Measurements from ENCODE around the gene MAP3K14.
"Not testable (repeated sequence)": the region's sequence is repeated elsewhere in the genome, so short reads cannot be mapped to it uniquely, and the experiment has no call there.

The MAP3K14 gene

GRCh38 chr17:45316434-45317110 lies at the start of gene MAP3K14:
TSS of gene MAP3K14 (minus strand) at chr17:45317020. CDS start at chr17:45290745, 26,275 bp downstream.
- peak; percentile 28 to 31 for DNase-seq (ENCODE audit: low read depth in 2 of 2)

GRCh38 chr17:45366049-45366448 lies 49.2 kb upstream of the MAP3K14 start:
- DNase-seq (ENCODE audit: low read depth in 2 of 2): no peak

- DNase-seq (ENCODE audit: low read depth in 2 of 2): no peak
Measured at GRCh38 chr17:45364531-45365390, 47.9 kb upstream of the MAP3K14 start.

- DNase-seq (ENCODE audit: low read depth in 2 of 2): no peak
Measured at GRCh38 chr17:45363498-45363897, 46.7 kb upstream of the MAP3K14 start.

GRCh38 chr17:45361976-45362375 lies 45.2 kb upstream of the MAP3K14 start:
- DNase-seq (ENCODE audit: low read depth in 2 of 2): no peak

GRCh38 chr17:45361451-45361850 lies 44.6 kb upstream of the MAP3K14 start:
- DNase-seq (ENCODE audit: low read depth in 2 of 2): no peak

GRCh38 chr17:45357364-45357997 lies 40.7 kb upstream of the MAP3K14 start:
- no peak for DNase-seq (ENCODE audit: low read depth in 2 of 2)

GRCh38 chr17:45355087-45355486 lies 38.3 kb upstream of the MAP3K14 start:
- DNase-seq (ENCODE audit: low read depth in 2 of 2): no peak

- peak in 1 of 2 donors; percentile 9 for DNase-seq (ENCODE audit: low read depth in 2 of 2)
Measured at GRCh38 chr17:45353043-45353442, 36.2 kb upstream of the MAP3K14 start.

- no peak for DNase-seq (ENCODE audit: low read depth in 2 of 2)
Measured at GRCh38 chr17:45351831-45352230, 35.0 kb upstream of the MAP3K14 start.

- no peak for DNase-seq (ENCODE audit: low read depth in 2 of 2)
Measured at GRCh38 chr17:45347444-45347843, 30.6 kb upstream of the MAP3K14 start.

- DNase-seq (ENCODE audit: low read depth in 2 of 2): no peak
Measured at GRCh38 chr17:45346216-45347015, 29.6 kb upstream of the MAP3K14 start.

GRCh38 chr17:45345554-45346215 lies 28.9 kb upstream of the MAP3K14 start:
- DNase-seq (ENCODE audit: low read depth in 2 of 2): no peak

GRCh38 chr17:45345246-45345553 lies 28.4 kb upstream of the MAP3K14 start:
- no peak for DNase-seq (ENCODE audit: low read depth in 2 of 2)

- not testable (repeated sequence) for DNase-seq (ENCODE audit: low read depth in 2 of 2)
Measured at GRCh38 chr17:45343967-45344664, 27.3 kb upstream of the MAP3K14 start.

GRCh38 chr17:45342871-45343526 lies 26.2 kb upstream of the MAP3K14 start:
- no peak for DNase-seq (ENCODE audit: low read depth in 2 of 2)

- DNase-seq (ENCODE audit: low read depth in 2 of 2): no peak
Measured at GRCh38 chr17:45342306-45342705, 25.5 kb upstream of the MAP3K14 start.

GRCh38 chr17:45341533-45342158 lies 24.8 kb upstream of the MAP3K14 start:
- no peak for DNase-seq (ENCODE audit: low read depth in 2 of 2)
